GM21825 (cell line): ENCODE results near the gene MLYCD.

Source experiments
- ATAC-seq: cut with Tn5 transposase; IDR thresholded peaks from one replicate; pipeline ENCODE4 v1.9.1; 2021; ENCODE audit warnings: mild to moderate bottlenecking, moderate library complexity; ENCODE audit not compliant: unreplicated experiment

MLYCD gene

DNA sequence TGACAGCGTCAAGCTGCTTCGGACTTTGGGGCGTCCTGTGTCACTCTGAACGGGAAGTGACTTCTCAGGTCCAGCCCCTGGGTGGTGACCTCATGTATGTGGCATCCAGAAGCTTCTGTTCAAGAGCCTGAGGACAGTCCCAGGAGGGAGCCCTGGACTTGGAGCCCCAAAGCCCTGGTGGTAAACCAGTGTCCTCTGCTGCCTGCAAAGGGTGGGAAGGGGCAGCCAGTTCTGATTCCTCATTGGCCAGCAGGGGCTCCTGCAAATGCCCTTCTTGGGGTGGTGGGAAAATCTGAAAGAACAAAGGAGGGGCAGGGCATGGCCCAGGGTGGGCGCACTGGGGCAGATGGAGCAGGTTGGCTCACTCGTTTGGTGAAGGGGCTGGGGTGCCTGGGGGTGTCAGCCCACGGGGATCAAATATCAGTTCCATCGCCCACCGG is 55.7 kb downstream of the MLYCD start:
- no peak for ATAC-seq

DNA sequence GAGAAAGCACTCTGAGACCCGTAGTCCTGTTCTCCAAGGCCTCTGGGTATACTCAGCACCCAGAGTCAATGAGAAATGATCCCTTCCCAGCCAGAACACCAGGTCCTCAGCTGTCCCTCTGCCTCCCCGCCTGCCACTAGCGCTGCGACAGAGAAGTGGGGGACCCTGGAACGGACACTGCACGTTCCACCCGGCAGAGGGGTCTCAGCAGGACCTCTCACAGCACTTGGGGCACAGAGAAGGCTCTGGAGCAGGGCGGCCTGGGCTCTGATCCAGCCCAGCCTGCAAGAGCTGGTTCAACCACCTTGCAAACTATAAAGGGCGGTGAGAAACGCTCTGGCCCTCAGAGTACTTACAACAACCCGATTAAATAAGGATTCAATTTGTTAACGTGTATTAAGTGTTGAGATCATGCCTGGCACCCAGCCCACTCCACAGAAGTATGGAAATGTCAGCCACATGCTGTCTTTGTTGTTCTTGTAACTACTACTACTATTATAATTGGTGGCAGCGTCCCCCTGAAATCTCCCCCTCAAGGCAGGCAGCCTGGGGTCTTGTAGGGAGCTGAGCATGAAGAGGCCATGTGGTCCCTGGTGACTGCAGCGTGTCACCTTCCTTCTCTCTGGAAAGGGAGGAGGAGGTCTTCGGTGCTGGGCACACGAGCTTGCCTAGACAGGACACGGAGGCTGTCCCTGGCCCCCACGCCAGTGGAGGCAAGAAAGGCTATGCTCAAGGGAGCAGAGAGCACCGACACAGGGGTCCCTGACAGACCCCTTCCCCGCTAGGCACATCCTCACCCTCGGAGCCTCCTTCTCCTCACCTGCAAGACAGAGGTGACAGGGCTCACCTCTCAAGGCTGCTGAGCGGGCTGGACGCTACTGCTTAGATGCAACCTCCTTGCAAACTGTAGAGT is 56.6 kb downstream of the MLYCD start:
- ATAC-seq: no peak

DNA sequence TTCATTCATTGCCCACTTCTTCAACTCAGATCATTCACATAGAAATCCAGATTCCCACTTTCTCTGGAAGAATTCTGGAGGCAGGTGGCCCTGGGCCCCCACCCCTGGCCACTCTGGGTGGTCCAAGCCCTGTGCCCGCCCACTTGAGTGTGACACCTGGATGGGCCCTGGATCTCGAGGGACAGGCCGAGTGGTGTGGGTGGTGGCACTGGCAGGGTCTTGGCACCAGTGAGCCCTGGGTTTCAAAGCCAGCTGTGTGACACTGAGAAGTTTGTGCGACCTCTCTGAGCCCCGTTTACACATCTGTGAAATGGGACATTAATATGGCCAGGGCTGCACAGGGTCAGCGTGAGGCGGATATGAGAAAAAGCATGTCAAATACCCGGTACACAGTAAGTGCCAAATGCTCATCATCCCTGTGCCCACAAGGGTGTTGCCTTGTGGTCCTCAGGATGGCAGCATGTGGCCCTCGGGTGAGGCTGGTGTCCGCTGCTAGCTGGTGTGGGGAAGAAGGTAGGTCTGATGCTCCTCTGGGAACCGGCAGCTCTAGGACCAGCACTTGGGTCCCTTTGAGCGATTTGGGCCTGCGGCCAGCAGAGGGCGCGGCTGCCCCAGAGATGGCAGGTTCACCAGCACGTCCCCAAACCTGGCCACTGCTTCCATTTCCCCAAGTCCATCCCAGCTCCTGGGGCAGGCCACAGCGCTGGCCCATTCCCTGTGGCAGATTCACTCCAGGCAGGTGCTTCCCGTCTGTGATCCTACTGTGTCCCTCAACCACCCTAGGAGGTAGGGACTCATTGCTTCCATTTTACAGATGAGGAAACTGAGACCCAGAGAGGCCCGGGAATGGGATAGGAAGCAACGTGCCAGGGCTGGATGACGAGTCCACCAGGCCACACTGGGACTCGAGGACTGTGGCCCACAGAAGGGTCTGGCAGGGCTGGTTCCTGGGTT is 57.7 kb downstream of the MLYCD start:
- ATAC-seq: no peak

DNA sequence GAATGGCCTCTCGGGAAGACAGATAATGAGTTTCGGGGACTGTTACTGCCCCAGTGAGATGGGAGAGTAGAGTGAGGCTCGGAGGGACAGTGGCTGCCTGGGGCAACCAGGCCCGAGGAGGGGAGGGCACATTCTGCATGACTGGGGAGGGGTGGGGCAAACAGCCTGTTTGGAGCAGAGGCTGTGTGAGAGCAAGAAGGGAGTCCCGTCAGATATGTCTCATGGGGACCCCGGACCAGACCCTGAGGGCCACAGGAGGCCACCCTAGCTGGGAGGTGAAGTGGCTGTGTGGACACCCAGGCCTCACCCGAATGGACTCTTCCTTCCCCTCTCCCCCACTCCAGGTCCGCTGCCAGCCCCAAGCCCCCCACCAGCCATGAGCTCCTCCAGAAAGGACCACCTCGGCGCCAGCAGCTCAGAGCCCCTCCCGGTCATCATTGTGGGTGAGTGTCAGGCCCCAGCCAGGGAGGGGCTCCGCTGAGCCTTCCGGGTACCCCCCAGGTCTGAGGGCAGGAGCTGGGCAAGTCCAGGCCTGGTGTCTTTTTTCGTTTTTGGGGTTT is 58.5 kb downstream of the MLYCD start:
- no peak for ATAC-seq

DNA sequence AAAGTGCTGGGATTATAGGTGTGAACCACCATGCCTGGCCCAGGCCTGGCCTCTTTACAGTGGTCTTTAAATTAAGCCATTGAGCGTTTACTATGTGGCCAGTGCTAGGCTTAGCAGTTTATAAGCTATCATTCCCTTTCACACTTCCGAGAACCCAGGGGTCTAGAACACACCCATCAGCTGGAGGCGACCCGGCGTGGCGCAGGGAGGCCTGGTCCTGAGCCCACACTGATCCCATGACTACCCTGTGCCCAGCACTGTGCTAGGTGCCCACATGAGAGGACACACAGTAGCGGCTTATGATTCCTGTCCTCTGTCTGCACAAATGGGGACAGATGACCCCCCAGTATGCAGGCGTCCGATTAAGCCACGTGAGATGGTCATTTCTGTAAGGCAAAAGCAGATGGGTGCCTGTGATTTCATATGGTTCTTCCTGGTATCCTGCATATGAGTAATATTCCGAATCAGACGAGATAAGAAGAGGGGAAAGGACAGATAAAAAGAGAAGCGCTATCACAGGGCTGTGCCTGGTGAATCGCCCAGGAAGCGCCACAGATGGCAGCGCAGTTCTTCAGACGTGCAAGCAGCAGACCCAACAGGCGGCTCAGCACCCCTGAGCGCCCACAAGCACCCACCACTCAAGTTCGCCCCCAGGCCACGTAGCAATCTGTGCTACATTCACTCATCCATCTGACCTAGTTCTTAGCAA is 59.4 kb downstream of the MLYCD start:
- no peak for ATAC-seq

DNA sequence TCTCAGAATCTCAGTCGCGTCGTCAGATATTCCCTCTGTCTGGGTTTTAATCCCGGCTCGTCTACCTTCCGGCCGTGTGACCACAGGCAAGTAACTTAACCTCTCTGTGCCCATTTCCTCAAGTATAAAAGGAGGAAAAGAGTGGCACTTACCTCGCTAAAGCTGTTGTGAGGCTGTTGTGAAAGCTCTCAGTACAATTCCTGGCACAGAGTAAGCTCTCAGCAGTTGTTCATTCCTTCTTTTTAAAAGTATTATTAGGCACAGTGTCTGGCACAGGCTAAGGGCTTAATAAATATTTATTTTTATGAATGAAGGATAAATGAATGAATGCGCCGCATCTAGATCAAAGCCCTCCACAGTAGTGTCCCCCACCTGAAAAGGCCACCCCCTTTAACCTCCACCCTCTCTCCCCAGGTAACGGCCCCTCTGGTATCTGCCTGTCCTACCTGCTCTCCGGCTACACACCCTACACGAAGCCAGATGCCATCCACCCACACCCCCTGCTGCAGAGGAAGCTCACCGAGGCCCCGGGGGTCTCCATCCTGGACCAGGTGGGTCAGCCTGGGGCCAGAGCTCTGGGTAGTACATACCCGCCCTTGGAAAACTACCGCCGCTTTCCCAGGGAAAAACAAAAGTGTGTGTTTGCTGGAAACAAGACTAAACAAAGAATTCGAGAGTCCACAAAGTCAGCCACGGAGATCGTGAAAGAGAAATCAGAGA is 60.1 kb downstream of the MLYCD start:
- ATAC-seq: no peak

DNA sequence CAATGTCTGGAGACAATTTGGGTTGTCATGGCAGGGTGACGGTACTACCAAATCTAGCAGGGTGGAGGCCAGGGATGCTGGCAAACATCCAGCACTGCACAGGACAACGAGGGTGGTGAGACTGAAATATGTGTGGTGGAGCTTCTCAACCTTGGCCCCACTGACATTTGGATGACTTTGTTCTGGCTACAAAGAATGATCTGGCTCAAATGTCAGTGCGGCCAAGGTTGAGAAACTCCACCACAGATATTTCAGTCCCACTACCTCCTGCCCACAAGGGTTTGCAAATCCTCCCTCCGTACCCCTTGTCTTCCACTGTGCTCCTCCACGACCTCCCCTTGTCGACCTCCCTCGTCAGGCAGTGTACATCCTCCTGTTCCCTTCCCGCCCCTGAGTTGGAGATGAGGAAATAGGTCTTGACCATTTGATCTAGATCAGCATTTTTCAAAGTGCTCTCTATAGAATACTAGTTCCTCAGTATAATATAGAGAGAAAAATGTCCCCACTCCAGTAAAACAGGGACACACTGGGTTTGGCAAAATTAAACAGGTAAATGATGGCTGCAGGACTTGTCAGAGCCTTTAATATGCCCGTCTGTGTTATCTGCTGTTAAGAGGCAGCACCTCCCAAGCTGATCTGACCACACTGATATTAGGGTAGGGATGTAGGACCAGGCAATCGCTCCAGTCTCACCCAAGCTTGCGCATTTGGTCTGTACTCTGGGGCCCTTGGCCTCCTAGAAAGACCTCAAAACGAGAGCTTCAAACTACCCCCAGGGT is 60.9 kb downstream of the MLYCD start:
- no peak for ATAC-seq

DNA sequence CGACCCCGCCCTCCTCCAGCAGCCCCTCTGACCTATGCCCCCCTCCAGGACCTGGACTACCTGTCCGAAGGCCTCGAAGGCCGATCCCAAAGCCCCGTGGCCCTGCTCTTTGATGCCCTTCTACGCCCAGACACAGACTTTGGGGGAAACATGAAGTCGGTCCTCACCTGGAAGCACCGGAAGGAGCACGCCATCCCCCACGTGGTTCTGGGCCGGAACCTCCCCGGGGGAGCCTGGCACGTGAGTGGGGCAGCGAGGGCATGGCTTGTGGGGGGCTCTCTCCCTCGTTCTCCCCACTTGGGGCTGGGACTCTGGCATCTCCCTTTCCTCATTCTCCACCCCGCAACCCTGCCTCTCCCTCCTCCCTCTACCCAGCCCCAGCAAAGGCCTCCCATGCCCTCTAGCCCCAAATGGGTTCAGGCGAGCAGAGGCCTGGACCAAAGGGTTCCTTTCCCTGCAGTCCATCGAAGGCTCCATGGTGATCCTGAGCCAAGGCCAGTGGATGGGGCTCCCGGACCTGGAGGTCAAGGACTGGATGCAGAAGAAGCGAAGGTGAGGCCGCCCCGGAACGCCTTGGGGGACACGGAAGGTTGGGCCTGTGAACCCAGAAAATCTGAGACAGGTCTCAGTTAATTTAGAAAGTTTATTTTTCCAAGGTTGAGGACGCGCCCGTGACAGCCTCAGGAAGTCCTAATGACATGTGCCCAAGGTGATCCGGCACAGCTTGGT is 61.8 kb downstream of the MLYCD start:
- no peak for ATAC-seq

DNA sequence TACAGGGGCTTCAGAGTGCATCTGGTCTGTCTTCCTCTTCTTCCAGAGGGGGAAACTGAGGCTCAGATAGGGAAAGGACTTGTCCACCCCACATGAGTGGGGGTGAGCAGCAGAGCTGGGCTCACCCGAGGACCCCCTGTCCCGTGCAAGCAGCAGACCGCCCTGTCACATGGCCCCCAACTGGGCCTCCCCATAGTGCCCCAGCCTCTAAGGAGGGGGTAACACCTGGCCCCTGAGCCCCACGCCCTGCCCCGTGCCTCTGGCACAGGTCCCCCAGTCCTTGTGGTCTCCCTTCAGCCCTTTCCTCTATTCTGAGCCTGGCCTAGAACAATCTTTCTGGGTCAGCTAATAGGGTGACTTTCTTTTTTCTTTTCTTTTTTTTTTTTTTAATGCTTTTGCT is 62.7 kb downstream of the MLYCD start:
- no peak for ATAC-seq

DNA sequence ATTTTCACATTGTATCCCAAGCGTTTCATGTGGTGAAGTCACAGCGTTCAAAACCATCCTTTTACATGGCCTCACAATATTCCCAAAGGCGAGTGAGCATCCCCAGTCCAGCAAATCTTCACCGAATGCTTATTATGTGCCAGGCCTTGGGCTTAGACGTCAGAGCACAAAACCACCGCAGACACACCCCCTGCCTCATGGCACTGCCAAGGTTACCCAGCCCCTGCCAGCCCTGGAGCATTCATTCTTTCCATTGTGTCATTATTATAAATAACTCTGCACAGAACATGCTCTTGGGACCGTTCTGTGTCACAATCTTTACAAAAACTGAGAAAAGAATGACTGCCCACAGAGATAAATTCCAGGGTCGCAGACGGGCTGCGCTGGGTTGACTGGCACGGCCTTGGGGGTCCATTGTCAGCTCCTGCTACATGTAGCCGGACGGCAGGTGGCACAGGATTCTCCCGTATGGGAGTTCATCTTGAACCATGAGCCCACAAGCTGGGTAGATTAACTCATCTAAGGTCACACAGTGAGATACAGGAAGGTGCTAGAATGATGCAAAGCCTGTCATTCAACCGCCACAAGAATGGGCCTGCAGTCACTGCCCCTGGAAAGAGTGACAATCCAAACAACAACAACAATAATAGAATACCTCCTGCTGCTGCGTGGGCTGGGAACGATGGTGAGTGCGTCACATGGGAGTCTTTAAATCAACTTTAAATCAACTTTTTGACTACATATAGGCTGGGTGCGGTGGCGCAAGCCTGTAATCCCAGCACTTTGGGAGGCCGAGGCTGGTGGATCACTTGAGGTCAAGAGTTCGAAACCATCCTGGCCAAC is 64.6 kb downstream of the MLYCD start:
- no peak for ATAC-seq

DNA sequence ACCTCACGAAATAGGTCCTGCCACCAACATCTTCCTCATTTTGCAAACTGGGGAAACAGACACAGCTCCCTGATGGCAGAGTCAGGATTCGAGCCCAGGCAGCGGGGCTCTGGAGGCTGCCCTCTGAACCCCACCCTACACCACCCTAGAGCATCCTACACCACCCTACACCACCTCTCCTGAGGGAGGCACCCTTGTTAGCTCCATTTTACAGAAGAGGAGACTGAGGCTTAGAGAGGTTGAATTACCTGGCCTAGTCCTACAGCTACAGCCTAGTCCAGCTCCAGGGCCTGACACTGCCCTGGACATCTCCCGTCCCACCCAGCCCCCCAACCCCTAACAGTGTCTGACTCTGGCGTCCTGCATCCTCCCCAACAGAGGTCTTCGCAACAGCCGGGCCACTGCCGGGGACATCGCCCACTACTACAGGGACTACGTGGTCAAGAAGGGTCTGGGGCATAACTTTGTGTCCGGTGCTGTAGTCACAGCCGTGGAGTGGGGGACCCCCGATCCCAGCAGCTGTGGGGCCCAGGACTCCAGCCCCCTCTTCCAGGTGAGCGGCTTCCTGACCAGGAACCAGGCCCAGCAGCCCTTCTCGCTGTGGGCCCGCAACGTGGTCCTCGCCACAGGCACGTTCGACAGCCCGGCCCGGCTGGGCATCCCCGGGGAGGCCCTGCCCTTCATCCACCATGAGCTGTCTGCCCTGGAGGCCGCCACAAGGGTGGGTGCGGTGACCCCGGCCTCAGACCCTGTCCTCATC is 65.9 kb downstream of the MLYCD start:
- no peak for ATAC-seq

DNA sequence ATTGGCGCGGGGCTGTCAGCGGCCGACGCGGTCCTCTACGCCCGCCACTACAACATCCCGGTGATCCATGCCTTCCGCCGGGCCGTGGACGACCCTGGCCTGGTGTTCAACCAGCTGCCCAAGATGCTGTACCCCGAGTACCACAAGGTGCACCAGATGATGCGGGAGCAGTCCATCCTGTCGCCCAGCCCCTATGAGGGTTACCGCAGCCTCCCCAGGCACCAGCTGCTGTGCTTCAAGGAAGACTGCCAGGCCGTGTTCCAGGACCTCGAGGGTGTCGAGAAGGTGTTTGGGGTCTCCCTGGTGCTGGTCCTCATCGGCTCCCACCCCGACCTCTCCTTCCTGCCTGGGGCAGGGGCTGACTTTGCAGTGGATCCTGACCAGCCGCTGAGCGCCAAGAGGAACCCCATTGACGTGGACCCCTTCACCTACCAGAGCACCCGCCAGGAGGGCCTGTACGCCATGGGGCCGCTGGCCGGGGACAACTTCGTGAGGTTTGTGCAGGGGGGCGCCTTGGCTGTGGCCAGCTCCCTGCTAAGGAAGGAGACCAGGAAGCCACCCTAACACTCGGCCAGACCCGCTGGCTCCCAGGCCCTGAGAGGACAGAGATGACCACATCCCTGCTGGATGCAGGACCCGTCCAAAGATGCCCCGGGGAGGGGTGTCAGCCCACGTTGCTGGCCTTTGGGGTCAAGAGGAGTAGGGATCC is 66.7 kb downstream of the MLYCD start:
- ATAC-seq: no peak

DNA sequence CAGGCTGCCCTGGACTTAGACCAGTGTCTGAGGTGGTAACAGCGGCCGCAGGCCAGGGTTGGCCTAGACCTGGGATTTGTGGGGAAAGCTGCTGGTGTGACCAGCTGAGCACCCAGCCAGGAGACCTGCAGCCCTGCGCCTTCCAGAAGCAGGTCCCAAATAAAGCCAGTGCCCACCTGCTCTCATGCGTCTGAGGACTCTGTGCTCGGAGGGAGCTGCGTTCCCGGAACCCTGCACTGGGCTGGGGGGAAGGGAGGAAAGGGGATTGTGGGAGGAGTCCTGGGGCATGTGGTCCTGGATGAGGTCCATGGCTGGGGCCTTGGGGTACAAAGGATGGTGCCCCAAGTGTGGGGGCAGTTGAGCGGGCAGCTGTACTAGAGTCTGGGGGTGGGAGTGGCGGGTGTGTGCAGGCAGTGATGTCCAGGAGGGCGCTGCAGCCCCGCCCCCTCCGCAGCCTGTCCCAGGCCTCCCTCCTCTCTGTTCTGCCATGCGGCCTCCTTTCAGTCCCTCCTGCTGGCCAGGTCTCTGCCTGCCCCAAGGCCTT is 67.3 kb downstream of the MLYCD start:
- no peak for ATAC-seq

DNA sequence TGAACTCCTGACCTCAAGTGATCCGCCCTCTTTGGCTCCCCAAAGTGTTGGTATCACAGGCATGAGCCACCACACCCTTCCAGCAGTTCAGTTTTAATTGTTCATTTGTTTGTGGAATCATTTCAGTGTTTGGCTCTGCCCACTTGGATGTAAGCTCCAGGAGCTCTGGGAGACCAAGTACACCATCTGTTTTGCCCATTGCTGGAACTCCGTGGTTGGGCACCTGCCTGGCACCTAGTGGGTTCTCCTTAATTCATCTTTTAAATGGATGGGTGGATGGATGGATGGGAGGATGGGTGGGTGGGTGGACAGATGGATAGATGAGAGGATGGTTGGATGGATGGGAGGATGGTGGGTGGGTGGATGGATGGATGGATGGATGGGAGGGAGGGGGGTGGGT is 68.2 kb downstream of the MLYCD start:
- no peak for ATAC-seq

DNA sequence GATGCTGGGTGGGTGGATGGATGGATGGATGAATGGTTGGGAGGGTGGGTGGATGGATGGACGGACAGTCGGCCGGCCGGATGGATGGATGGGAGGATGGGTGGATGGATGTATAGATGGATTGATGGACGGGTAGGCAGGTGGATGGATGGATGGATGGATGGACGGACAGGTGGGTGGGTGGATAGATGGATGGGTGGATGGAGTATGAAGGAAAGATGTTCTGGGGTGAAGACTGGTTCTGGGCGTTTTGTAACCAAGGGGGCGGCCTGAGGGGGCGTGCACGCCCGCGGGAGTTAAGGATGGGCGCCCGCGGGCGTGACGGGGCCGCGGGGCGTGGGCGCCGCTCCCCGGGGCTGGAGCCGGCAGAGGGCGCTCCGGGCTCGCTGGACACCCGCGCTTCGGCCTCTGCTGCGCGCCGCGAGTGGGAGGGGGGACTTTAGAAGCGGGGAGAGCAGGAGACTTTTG is 69.0 kb downstream of the MLYCD start, which contains the start of gene NECAB2:
Gene NECAB2 (plus strand): TSS at position 407 of the 468 bp plus-strand sequence. CDS start 405 bp downstream, outside the sequence.
- ATAC-seq: no peak

DNA sequence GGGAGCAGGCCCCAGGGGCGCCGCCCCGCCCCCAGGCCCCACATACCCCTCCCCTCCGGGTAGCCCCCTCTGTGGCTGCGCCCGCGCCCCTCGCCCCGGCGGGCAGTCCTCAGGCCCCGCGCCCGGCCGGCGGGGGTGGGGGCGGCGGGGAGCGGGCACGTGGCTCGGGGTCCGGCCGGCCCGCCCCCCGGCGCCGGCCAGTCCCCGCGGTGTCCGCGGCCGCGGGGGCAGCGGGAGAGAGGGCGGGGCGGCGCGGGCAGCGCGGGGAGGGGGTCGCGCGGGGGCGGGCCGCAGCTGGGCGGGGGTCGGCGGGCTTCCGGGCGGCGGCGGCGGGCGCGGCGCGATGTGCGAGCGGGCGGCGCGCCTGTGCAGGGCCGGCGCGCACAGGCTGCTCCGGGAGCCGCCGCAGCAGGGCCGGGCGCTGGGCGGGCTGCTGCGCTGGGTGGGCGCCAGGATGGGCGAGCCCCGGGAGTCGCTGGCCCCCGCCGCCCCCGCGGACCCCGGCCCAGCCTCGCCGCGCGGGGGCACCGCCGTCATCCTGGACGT is 69.5 kb downstream of the MLYCD start:
- no peak for ATAC-seq
